ENCODE data around the gene DGKK.
"Not testable (repeated sequence)": the region's sequence is repeated elsewhere in the genome, so short reads cannot be mapped to it uniquely, and the experiment has no call there.

Gene DGKK

DNA sequence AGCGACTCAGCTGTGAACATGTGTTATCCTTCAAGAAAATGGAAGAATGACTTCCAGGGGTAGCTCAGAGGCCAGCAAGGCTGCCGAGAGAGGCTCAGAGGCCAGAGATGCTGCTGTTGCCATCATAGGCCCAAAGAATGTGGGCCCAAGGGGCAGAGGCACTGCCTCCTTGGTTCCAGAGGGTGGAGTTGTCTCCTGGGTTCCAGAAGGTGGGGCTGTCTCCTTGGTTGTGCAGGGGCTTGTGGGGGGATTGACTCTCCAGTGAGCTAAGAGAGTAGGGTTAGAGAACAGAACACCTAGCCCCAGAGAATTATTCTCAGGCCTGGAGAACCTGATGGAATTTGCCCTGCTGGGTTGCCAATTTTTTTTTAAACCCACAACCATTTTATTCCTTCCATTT, 62.6 kb downstream of the DGKK start:
- no peak for DNase-seq

DNA sequence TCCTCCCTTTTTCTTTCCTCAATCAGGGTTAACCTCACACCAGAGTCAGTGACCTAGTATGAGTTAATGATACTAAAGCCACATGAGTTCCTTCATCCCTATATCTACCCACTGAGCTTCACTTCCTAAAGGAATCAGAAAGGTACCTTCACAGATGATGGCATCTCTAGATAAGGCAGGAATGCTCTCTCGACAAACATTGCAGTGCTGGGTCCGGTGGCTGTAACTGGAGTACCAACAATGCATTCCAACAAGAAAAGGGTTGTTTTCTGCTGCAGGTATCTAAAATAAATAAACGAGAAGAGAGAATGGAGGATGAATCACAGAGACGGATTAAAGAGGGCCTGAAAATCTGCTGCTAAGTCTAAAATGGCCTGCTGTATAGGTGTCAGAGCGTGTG, 66.7 kb downstream of the DGKK start:
- DNase-seq = no peak

- no peak for DNase-seq
Observed at GRCh38 chrX:50402886-50403285, 67.7 kb downstream of the DGKK start.

DNA sequence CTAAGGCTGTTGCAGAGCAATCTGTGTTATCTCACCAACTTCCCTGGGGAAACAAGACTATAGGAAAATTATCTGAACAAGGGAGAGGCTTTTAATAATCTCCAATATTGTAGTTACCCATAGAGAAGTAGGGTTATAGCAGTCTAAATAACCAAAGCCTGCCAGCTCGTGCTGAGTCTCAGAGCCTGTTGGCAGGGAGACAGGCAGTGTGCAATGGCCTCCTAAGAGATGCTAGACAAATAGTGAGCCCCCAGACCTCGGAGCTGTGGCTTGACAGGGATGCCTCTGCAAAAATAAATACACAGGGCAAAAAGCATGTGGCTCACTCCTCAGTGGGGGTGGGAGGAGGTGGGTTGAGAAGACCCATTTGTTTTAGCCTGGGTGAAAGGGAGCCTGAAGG, 76.7 kb downstream of the DGKK start:
- DNase-seq = no peak

DNA sequence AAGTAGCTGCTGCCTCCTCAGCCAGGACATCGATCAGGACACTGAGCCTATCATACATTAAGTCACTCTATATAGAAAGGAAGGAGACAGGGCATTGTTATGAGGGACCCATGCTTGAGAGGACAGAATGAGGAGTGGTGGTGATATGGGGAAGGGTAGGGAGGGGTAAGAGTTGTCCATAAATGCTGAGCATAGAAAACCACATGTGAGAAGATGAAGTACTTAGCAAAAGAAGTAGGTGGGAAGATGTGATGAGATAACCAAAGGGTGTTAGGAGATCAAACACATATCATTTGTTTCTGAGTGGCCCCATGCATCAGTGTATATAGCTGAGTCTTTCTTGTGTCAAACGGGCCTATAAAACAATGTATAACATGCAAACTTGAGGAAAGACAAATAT, 84.1 kb downstream of the DGKK start:
- DNase-seq = no peak

GRCh38 chrX:50381729-50382415, 88.8 kb downstream of the DGKK start:
- no peak for DNase-seq

DNA sequence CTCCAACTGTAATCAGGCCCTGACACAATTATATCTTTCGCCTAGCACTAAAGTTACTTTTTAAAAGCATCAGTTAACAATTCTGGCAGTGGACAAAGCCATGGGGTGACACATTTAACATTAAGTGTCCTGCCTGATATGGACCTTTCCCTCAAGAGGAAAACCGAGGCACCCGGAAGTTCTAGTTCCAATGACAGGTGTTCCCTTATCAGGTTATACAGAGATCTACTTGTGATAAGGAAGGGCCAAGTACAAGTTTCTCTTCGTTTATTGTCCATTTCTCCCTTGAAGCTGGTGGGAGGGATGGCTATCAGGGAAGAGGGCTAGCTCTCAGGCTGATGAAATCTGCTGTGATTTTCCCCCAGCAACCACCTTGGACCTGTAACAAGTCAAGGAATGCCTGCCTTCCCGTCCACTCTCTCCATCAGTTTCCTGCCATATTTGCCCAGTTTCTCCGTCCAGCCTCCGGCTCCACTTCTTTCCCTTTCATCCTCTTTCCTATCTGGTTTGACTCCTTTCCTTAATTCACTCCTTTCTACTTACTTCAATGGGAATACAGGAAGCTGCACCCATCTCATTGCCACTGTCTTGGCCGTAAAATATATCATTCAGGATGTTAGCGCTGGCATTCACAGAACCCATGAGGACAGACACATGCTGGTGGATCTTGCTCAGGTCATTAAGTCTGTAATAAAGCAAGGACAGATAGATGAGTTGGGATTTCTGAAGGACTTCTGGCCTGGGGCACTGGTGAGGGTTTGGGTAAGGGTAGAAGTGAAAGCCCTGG, 95.0 kb downstream of the DGKK start:
- no peak for DNase-seq

DNA sequence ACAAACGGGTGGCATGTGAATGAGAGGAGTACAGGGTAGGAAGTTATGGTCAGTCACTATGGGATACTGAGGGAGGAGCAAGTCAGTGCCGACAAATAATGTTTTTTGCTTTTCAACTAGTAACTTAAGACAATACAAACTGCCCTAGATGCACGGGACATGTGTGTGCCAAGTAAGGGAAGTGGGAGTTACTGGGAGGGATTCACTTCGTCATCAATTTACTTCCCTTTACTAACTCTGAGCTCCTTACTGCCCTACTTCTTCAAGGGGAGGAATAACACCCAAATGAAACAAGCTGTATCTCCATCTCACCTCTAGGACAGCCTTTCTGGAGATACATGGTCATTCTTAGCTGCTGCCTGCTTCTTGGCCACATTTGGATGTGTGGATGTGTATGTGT, 97.7 kb downstream of the DGKK start:
- DNase-seq = no peak

DNA sequence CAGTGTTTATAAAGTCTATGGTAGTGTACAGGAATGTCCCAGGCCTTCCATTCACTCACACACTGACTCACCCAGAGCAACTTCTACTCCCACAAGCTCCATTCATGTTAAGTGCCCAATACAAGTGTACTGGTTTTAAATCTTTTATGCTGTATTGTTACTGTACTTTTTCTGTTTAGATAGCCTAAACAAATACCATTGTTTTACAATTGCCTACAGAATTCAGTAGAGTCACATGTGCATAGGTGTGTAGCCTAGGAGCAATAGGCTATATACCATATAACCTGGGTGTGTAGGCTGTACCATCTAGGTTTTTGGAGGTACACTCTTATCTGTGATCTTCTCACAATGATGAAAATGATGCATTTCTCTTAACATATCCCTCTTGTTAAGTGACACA, 126.7 kb downstream of the DGKK start:
- no peak for DNase-seq

DNA sequence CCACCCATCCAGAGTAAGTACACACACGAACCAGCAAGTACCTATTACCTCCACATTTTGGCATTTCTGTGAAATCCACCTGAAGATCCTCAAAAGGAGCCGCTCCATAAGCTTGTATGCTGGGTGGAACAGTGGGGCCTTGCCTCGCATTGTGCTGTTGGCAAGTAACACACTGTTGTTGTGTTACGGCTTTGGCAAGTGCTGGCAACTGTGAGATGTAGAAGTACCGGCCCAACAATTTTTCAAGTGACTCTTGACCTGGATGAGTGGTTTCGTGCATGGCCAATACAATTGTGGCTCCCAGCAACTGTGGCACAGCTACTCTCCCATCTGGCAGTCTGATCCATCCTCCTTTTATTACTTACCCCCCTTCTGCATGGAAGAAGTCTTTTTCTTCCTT, 137.3 kb downstream of the DGKK start:
- no peak for DNase-seq

DNA sequence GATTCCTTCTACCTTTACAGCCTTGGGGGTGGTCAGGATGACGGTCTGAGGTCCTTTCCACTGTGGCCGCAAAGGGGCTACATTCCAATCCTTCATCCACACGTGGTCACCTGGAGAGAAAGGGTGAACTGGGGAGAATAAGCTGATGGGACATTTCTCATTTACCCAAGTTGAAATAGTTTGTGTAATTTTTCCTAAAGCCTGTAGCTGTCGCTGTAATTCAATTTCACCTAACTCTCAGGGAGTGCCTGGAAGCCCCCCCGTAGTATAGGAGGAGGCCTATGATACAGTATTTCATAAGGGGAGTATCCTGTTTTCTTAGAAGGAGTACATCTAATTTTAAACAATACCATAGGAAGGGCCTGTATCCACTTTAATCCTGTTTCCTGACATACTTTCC, 138.0 kb downstream of the DGKK start:
- not testable (repeated sequence) for DNase-seq

DNA sequence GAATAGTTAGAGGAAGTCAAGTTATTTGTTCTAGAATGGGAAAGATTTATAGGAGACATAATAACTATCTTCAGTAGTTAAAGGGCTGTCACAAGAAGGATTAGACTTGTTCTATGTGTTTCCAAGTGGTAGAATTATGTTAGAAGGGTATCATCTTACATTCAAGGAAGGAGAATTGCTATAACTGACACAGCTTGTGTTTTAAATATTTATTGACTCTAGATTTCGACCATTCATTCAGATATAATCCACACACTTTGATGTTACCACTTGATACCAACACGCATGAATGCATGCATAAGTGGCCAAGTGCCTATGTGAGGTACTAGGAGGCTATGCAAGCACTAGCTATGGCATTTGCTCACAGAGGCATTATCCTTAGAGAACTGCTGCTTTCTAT, 143.4 kb downstream of the DGKK start:
- no peak for DNase-seq

Measured in cerebellar nuclear complex (tissue), 1 donor.